GM18858 (cell line): ENCODE measurements around the gene ABAT.
A peak's percentile ranks its signal among the peaks of the same experiment; 100 is the strongest.

Source experiments
- ATAC-seq: cut with Tn5 transposase; IDR thresholded peaks from one replicate; pipeline ENCODE4 v1.9.1; 2021; ENCODE audit not compliant: unreplicated experiment

Gene ABAT

GRCh38 chr16:8808009-8808408, 133.6 kb downstream of the ABAT start:
- no peak for ATAC-seq

GRCh38 chr16:8808613-8809353, 134.4 kb downstream of the ABAT start:
- no peak for ATAC-seq

- ATAC-seq, result no peak
Measured at GRCh38 chr16:8812162-8812843, 137.9 kb downstream of the ABAT start.

- no peak for ATAC-seq
Measured at GRCh38 chr16:8814095-8814806, 139.8 kb downstream of the ABAT start.

GRCh38 chr16:8816967-8817655, 142.7 kb downstream of the ABAT start:
- no peak for ATAC-seq

GRCh38 chr16:8818504-8819270, 144.3 kb downstream of the ABAT start:
- peak; percentile 90 for ATAC-seq

DNA sequence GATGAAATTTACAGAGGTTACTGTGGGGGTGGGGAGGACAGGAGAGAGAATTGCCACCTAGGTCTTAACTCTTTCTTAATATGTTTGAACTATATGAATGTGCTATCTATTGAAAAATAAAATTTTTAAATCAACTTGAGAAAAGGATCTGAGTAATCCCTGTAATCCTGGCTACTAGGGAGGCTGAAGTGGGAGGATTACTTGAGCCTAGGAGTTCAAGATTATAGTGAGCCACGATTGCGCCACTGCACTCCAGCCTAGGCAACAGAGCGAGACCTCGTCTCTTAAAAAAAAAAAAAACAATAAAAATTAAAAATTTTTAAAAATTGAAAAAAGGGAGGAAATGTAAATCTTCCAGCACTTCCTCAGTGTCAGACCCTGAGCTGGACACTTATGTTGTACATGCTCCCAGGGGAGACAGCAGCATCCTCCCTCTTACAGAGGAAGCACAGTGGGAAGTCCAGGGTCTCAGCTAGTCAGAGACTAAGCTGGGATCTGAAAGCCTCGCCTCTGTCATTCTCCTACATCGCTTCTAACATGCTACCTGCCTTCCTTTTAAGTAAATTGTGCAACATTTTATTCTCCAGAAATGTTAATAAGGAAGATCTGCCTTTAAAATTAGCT, 145.1 kb downstream of the ABAT start:
- no peak for ATAC-seq

GRCh38 chr16:8822403-8822802, 148.0 kb downstream of the ABAT start:
- ATAC-seq, result no peak

DNA sequence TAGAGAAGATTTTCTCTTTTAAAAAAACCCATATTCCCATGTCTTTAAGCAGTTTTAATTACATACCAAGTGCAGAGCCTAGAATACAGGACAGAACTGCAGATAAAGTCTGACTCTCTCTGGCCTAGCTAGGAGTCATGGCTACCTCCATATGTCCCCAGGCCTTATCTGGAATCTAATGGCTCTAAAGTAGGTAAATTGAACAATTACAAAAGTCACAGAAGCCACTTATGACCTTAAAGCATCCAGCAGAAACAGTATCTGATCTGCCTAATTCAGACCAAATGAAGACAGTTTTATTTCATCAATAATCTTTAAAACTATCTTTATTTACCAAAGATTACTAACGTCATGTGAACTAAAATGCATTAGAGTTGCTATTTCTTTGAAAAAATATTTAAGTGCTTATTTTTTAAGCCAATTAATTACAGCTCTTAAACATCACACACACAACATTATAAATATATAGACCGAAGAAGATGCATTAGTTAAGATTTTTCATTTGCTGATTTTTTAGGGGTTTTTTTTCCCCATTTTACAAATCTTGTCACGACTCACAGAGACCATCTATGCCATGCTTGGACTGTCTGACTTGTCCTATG, 152.0 kb downstream of the ABAT start:
- ATAC-seq, result no peak

- ATAC-seq, result no peak
Measured at GRCh38 chr16:8828541-8829165, 154.2 kb downstream of the ABAT start.

- no peak for ATAC-seq
Measured at GRCh38 chr16:8831450-8831849, 157.0 kb downstream of the ABAT start.

DNA sequence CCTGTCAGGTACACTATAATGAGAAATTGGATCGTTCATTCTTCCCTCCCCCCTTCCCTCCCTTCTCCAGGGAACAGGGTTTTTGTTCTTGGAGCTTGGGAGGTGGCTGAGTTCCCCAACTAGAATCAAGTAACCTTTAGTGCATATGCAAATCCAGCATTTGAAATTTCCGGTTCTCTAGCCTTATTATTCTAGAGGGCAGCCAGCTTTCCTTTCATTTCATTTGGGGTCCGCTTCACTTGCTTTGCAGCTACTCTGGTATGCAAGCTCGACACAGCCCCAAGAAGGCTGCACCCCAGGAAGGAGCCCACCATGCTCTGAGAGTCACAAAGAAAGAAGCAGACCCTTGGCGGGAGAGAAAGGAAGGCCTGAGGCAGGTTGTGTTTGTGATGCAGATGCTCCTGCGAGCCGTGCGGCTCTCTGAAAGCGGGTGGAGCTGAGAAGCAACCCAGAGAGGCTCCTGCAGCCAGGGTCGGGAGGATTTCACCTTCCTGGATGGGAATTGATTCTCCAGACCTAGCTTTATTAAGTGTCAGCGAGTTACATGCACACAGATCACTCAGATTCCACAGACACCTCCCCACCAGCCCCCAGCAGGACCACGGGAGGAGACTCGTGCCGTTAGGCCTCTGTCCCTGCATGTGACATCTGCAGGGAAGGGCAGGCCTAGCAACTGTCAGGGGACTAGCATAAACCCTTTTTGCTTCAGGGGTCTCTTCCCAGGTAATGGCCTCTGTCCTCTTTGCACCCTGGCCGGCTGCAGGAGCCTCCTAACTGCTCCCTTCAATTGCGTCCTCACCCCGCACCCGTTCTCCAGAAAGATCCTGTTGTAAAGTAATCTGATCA, 157.7 kb downstream of the ABAT start:
- ATAC-seq, result no peak

DNA sequence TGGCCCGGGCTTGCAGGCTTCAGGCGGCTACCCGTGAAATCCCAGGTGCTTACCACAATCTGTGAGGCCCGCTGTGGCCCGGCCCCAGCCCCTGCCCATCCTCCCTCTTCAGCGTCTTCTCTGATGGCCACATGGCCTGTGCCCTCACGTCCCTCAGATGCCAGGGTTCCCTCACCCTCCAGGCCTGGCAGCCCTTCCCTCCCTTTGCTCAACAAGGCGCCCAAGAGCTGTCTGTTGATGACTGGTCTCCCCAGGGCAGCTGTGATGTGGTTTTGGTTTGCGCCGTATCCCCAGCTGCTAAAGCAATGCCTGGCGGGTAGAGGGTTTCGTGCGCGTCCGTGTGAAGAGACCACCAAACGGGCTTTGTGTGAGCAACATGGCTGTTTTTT, 158.3 kb downstream of the ABAT start:
- ATAC-seq, result no peak
